ENCODE results near the gene ENDOG. TPM values are rescaled to one million over a fixed set of nuclear protein-coding genes. Genes with fewer than 3 reads are reported as not detected.

Gene ENDOG
- total RNA-seq, 1 donor from 2014 or later: 17.8 TPM

DNA sequence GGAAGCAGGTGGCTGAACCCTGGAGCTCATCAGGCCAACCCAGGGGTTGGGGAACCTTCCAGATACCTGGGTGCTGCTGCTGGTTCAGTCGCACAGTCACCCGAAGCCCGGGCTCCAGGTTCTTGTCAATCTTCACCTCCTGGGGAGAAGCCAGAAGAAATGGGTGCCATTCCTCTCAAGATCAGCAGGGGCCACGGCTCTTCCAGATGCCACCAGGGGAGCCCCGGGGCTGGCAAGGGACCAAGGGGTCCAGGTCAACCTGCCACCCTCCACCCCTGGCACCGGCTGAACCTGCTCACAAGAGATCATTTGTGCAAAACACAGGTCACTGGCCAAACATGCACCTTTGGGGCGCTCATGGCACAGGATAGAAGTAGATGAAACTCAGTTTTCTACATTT, 6.6 kb downstream of the ENDOG start:
- H3K9ac ChIP-seq (ENCODE audit: low read length): no peak overlapping the region
- H2AFZ ChIP-seq (ENCODE audit: low read depth, low read length): no peak overlapping the region
- H3K79me2 ChIP-seq (ENCODE audit: insufficient read depth, low read length): peaks cover 17% of the 10 kb centered on the region
- no peak overlapping the region for H3K4me3 Mint-ChIP-seq (ENCODE audit: unreplicated experiment)
- peaks cover 32% of the 10 kb centered on the region for H4K20me1 ChIP-seq (ENCODE audit: insufficient read depth, low read length)
- no peak overlapping the region for H3K4me2 ChIP-seq (ENCODE audit: low read length)
- H3K36me3 ChIP-seq (ENCODE audit: insufficient read depth, low read length): peaks cover 12% of the 10 kb centered on the region
- peaks cover 7% of the 10 kb centered on the region for H3K4me1 ChIP-seq (ENCODE audit: insufficient read depth, low read length)
- H3K9me3 Mint-ChIP-seq (ENCODE audit: unreplicated experiment): no peaks in the 10 kb centered on the region
- peaks cover 5% of the 10 kb centered on the region for H3K4me1 Mint-ChIP-seq (ENCODE audit: low read depth, unreplicated experiment)
- no peak overlapping the region for H3K4me3 ChIP-seq (ENCODE audit: insufficient read depth, low read depth, low read length)
- H3K9me3 ChIP-seq (ENCODE audit: insufficient read depth, low read depth, low read length): no peaks in the 10 kb centered on the region
- no peaks in the 10 kb centered on the region for H3K27me3 ChIP-seq (ENCODE audit: insufficient read depth, low read length)
- no peak for DNase-seq (ENCODE audit: low read depth)
- FAIRE-seq: no peak
- no peak overlapping the region for H3K27ac ChIP-seq (ENCODE audit: low read depth, low read length)
- no peaks in the 10 kb centered on the region for H3K27me3 Mint-ChIP-seq (ENCODE audit: low read depth, unreplicated experiment)
- no peak for TF ChIP-seq EZH2 (IDR thresholded peaks at IDR 0.05; ENCODE audit: insufficient read depth, low read length)
- TF ChIP-seq, protein P1, sequence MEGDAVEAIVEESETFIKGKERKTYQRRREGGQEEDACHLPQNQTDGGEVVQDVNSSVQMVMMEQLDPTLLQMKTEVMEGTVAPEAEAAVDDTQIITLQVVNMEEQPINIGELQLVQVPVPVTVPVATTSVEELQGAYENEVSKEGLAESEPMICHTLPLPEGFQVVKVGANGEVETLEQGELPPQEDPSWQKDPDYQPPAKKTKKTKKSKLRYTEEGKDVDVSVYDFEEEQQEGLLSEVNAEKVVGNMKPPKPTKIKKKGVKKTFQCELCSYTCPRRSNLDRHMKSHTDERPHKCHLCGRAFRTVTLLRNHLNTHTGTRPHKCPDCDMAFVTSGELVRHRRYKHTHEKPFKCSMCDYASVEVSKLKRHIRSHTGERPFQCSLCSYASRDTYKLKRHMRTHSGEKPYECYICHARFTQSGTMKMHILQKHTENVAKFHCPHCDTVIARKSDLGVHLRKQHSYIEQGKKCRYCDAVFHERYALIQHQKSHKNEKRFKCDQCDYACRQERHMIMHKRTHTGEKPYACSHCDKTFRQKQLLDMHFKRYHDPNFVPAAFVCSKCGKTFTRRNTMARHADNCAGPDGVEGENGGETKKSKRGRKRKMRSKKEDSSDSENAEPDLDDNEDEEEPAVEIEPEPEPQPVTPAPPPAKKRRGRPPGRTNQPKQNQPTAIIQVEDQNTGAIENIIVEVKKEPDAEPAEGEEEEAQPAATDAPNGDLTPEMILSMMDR (IDR thresholded peaks at IDR 0.05; ENCODE audit: insufficient read depth, low read depth, low read length): no peak
- peaks cover 7% of the 10 kb centered on the region for H3K36me3 Mint-ChIP-seq (ENCODE audit: low read depth, unreplicated experiment)
- no peak overlapping the region for H3K27ac Mint-ChIP-seq (ENCODE audit: unreplicated experiment)

DNA sequence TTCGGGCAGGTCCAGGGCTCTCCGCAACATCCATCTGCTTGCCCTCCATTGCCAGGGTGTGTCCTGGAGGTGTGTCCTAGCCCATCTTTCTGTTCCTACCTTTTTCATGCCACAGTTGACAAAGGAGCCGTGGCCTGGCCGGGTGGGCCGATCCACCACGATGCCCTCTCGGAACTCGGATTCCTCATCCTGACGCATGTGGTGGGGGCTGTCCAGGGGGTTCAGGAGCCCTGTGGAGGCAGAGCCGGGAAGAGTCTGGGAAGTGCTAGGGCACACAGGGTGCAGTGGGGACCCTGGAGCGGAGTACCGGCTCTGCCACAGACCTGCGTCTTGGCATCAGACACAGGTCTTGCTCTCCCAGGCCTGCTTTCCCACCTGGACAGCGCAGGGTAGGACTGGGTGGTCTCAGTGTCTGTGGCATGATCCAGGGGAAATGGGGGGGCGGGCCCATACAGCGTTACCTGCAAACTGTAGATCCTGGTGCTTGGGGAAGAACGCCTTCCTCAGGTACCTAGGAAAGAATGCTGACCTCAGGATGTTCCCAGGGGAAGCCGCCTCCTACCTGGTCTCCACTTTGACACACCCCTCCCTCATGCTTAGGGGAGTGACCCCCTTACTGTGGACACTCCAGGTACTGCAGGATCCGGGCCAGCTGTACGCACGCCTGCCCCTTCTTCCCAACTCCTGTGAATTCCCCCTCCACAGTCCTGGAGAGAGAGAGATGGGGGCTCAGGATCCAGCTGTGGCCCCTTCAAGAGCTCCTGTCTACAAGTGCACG, 7.8 kb downstream of the ENDOG start:
- Mint-ChIP-seq H3K9me3 (ENCODE audit: unreplicated experiment) (no peaks in the 10 kb centered on the region), H3K36me3 (ENCODE audit: low read depth, unreplicated experiment) (peaks cover 7% of the 10 kb centered on the region), H3K4me3 (ENCODE audit: unreplicated experiment) (no peak overlapping the region)

More for the DNA sequence above, 7.8 kb downstream of the ENDOG start:
- Histone ChIP-seq H2AFZ (ENCODE audit: low read depth, low read length) (no peak overlapping the region), H3K4me2 (ENCODE audit: low read length) (no peak overlapping the region), H3K4me1 (ENCODE audit: insufficient read depth, low read length) (peaks cover 7% of the 10 kb centered on the region), H3K27ac (ENCODE audit: low read depth, low read length) (no peak overlapping the region), H4K20me1 (ENCODE audit: insufficient read depth, low read length) (peaks cover 23% of the 10 kb centered on the region), H3K9ac (ENCODE audit: low read length) (no peak overlapping the region), H3K36me3 (ENCODE audit: insufficient read depth, low read length) (peaks cover 12% of the 10 kb centered on the region), H3K4me3 (ENCODE audit: insufficient read depth, low read depth, low read length) (no peak overlapping the region), H3K27me3 (ENCODE audit: insufficient read depth, low read length) (no peaks in the 10 kb centered on the region), H3K9me3 (ENCODE audit: insufficient read depth, low read depth, low read length) (no peaks in the 10 kb centered on the region), H3K79me2 (ENCODE audit: insufficient read depth, low read length) (peaks cover 17% of the 10 kb centered on the region)
- DNase-seq (ENCODE audit: low read depth) (no peak), FAIRE-seq (no peak)
- no peak overlapping the region for H3K27ac Mint-ChIP-seq (ENCODE audit: unreplicated experiment)
- peaks cover 5% of the 10 kb centered on the region for H3K4me1 Mint-ChIP-seq (ENCODE audit: low read depth, unreplicated experiment)
- TF ChIP-seq EZH2 (IDR thresholded peaks at IDR 0.05; ENCODE audit: insufficient read depth, low read length): no peak
- TF ChIP-seq, protein P1 (IDR thresholded peaks at IDR 0.05; ENCODE audit: insufficient read depth, low read depth, low read length): no peak
- H3K27me3 Mint-ChIP-seq (ENCODE audit: low read depth, unreplicated experiment): no peaks in the 10 kb centered on the region

Data from astrocyte (in vitro differentiated cells and primary cell).